Measurements from ENCODE around the gene NTNG1.

Gene NTNG1

GRCh38 chr1:107457989-107458388, 317.1 kb downstream of the NTNG1 start:
- no peak for DNase-seq (ENCODE audit: low read depth)

GRCh38 chr1:107459204-107459904, 318.5 kb downstream of the NTNG1 start:
- no peak for DNase-seq (ENCODE audit: low read depth)

GRCh38 chr1:107460035-107460434, 319.2 kb downstream of the NTNG1 start:
- no peak for DNase-seq (ENCODE audit: low read depth)

DNA sequence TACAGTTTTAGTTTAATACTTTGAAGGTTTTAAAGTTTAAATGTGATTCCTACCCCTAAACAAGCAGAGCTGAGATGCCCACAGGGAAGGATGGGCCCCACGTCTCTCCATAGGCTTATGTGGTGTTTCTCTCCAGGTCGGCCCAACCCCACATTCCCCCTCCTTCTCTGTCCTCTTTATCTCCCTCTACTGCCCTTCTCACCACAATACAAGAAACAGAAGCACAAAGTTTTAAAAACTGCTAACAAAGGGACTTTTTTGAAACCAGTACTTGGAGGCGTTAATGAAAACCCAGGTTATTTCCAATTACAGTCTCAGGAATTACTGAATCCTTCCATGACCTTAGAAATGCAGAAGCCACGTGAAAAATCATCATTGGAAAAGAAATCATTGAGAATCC, 324.0 kb downstream of the NTNG1 start:
- DNase-seq (ENCODE audit: low read depth), result no peak

DNA sequence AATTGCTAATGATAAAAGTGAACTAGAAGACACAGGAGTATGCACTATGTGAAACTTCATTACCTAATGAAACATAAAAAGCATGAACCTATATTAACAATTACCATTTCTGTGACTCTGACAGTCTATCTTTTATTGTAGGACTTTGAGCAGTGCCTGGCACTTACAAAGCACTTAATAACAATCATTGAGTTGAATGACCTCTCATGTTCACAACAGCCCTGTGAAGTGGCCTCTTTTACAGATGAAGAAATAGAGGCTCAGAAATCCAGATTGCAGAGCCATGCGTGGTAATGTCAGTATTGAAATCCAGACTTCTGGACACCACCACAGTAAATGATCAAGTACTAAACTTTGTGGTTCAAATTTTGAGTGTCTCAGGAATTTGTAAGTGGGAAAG, 326.4 kb downstream of the NTNG1 start:
- no peak for DNase-seq (ENCODE audit: low read depth)

- no peak for DNase-seq (ENCODE audit: low read depth)
These were observed 327.0 kb downstream of the NTNG1 start for GRCh38 chr1:107467811-107468210.

GRCh38 chr1:107473065-107473464, 332.2 kb downstream of the NTNG1 start:
- DNase-seq (ENCODE audit: low read depth), result no peak

DNA sequence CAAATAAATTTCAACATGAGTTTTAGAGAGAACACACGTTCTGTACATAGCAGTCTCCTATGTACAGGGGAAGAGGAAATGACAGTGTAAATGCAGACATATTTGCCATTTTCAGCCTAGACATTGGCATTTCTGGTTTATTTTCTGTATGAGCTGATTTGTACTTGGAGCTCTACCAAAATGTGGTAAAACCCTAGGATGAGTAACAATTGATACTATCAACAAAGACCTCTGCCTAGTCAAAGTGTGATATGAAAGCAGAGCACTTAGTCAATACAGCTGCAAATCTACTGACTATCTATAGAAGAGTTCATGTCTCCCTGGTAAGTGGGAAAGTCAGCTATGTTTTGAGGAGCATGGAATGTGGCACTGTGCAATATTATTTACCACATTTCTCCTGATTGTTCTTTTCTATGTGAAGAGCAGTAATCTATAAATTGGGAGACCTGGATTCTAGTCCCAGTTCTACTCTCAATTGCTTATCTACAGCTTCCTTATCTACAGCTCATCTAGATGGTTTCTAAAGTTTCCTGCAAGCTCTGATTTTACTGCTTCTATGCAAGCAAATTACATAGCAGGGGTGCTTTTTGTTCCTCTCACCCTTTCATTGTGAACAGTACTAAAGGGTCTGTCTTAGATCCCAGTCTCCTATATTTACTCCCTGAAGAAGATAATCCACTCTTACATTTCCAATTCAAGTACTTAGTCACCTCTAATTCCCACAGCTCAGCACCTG, 334.2 kb downstream of the NTNG1 start:
- peak; percentile 1 for DNase-seq (ENCODE audit: low read depth)

- no peak for DNase-seq (ENCODE audit: low read depth)
These were observed 336.4 kb downstream of the NTNG1 start for GRCh38 chr1:107477233-107477632.

DNA sequence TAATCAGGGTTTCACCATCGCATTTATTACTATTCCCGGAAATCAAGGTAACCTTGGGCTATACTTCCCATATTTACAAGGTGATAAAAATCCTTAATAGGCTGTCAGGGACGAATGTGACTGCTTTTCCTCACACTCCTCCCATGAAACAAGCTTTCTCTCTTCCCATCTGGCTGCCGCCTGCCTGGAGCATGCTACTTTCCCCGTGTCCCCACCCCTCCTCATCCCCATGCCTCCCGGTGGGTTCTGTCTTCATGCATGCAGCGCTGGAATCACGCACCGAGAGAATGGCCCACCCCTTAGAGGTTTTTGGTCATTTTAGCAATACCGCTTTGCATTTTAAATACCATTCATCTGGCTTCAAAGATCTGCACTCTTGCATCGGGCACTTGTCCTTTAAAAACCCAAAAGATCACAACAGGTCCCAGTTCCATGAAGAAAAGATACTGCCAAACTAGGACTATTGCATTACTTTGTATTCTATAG, 339.1 kb downstream of the NTNG1 start:
- DNase-seq (ENCODE audit: low read depth), result no peak

DNA sequence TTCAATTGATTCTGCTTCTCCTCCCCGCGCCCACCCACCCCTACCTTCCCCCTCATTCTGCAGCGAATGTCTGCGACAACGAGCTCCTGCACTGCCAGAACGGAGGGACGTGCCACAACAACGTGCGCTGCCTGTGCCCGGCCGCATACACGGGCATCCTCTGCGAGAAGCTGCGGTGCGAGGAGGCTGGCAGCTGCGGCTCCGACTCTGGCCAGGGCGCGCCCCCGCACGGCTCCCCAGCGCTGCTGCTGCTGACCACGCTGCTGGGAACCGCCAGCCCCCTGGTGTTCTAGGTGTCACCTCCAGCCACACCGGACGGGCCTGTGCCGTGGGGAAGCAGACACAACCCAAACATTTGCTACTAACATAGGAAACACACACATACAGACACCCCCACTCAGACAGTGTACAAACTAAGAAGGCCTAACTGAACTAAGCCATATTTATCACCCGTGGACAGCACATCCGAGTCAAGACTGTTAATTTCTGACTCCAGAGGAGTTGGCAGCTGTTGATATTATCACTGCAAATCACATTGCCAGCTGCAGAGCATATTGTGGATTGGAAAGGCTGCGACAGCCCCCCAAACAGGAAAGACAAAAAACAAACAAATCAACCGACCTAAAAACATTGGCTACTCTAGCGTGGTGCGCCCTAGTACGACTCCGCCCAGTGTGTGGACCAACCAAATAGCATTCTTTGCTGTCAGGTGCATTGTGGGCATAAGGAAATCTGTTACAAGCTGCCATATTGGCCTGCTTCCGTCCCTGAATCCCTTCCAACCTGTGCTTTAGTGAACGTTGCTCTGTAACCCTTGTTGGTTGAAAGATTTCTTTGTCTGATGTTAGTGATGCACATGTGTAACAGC, 339.9 kb downstream of the NTNG1 start:
- DNase-seq (ENCODE audit: low read depth), result no peak

- no peak for DNase-seq (ENCODE audit: low read depth)
These were observed 341.0 kb downstream of the NTNG1 start for GRCh38 chr1:107481756-107482384.

GRCh38 chr1:107483949-107484348, 343.1 kb downstream of the NTNG1 start:
- no peak for DNase-seq (ENCODE audit: low read depth)

DNA sequence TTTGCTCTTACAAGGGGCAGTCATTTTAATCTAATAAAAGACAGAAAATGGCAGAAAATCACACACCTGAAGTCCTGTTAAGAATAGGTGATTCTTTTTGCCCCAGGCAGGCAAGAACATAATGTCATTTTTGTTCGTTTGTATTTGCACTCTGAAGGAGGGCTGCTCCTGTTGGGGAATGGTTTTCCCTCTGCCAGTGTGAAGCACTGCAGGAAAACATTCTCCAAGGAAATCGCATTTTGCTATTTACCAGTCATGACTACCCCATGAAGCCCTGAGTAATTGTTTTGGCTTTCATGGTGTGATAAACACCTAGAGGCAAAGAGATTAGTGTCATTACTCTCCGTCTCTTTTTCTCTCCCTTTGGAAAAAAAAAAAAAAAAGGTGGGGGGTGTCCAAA, 345.5 kb downstream of the NTNG1 start:
- no peak for DNase-seq (ENCODE audit: low read depth)

DNA sequence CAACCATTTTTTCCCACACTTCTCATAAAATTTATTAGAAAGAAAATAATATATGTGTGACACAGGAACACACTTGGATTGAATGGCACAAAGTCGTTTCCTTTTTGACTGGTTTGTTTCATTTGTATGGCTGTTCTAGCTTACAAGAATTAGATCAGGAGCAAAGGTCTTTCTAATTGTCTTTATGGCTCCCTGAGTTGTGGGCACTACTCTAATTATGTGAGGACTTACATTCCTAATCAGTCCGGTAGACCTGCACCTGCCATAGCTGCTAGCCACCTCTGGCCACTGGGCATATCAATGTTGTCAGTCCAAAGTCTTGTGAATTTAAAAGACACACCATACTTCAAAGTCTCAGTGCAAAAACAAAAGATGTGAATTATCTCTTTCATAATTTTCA, 346.7 kb downstream of the NTNG1 start:
- no peak for DNase-seq (ENCODE audit: low read depth)

GRCh38 chr1:107491582-107491981, 350.7 kb downstream of the NTNG1 start:
- no peak for DNase-seq (ENCODE audit: low read depth)

- no peak for DNase-seq (ENCODE audit: low read depth)
These were observed 352.4 kb downstream of the NTNG1 start for GRCh38 chr1:107493111-107493716.

DNA sequence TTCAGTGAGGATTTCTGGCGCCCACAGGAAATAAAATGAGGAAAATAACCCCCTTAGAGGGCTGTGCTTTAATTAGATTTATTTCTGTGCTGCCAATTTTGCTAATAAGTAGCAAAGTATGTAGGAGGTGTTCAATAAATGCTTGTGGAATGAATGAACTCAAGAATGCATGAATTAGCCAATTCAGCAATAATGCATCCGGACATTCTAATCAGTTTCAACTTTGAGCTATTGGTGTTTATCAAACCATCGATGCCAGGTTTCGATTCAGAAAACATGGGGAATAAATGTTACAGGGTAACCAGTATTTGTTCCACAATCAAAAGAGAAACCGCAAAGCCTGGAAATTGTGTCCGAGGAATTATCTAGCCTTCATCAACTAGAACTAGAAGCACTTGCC, 353.2 kb downstream of the NTNG1 start:
- no peak for DNase-seq (ENCODE audit: low read depth)

GRCh38 chr1:107496002-107496401, 355.2 kb downstream of the NTNG1 start:
- DNase-seq (ENCODE audit: low read depth), result no peak

GRCh38 chr1:107499139-107499744, 358.4 kb downstream of the NTNG1 start:
- no peak for DNase-seq (ENCODE audit: low read depth)

DNA sequence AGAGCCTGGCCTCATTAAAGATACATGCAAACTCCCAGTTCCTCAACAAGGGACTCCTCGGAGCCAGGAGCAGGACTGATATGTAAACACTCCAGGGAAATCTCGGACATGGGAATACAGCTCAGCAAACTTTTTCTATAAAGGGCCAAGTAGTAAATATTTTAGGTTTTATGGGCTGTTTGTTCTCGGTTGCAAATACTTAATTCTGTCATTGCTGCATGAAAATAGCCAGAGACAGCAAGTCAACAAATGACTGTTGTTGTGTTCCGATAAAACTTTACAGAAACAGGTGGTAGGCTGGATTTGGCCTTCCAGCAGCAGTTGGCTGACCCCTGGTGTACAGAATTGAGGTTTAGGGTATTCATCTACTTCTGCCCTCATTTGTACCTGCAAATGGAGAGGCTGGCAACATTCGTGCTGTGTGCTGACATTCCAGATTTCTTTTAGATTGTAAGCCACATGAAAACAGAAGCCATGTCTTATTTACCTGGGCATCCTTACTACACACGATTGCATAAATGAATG, 360.3 kb downstream of the NTNG1 start:
- DNase-seq (ENCODE audit: low read depth), result no peak

Data from iris pigment epithelial cell (primary cell).